G401 (cell line): ENCODE results near the gene RNF130. TPM values are rescaled to one million over a fixed set of nuclear protein-coding genes. Genes with fewer than 3 reads are reported as not detected.

ENCODE experiments used
- DNase-seq: peaks from one replicate; pipeline ENCODE4 v3.0.0-alpha.2; 2015; ENCODE audit warnings: low spot score
- in situ Hi-C: cut with HindIII; loops from 2 replicates; pipeline ENCODE4 v1.10.0; 2016; ENCODE audit warnings: low sequenced_read_pairs, mixed read lengths
- total RNA-seq: library from RNA; depleted of rRNA; stranded (reverse); fragments of >200 nt; shearing (Covaris generic); gene quantifications from 2 replicates; pipeline ENCODE4 v1.2.3, GENCODE V29; 2014

Gene RNF130
- total RNA-seq, 1 experiment from 2014 or later = 54.9 TPM

DNA sequence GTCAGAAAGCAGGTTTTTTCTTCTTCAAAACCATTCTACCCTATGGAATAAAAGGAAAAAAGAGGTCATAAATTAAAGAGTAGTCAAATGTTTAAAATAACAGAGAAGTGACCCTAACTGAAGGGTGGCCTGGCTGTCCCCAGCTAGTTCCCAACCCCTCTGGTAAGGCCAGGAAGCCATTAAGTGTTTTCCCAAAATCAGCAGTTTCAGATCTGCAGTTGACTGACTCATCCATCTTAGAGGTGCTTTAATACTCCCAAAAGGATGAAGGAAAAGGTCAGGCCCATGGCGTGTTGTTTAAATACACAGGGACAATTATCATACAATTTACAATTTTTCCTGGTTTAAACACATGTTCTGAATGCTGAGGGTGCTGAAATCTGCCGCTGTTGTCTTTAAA is 115.9 kb downstream of the RNF130 start:
- in situ Hi-C loops = no loop called here
- DNase-seq = no peak

DNA sequence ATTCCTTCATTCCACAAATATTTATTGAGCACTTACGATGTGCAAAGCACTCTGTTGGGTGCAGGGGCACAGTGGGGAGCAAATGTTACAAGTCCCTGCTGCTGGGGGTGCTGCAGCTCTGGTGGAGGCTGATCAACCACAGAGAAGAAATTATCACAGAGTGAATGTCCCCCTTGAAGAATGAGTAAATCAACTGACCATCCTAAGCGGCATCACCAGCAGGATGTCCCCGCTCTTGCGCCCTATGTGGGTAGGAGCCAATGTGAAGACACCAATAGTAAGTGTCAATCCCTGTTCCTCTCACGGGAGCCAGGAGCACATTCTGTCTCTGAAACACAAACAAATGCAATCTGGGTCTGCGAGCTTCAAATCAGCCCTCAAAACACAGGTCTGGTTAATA is 116.5 kb downstream of the RNF130 start:
- DNase-seq = no peak
- in situ Hi-C loops = no loop called here

GRCh38 chr5:179954434-179954833 is 117.1 kb downstream of the RNF130 start:
- no peak for DNase-seq
- in situ Hi-C loops = no loop called here

DNA sequence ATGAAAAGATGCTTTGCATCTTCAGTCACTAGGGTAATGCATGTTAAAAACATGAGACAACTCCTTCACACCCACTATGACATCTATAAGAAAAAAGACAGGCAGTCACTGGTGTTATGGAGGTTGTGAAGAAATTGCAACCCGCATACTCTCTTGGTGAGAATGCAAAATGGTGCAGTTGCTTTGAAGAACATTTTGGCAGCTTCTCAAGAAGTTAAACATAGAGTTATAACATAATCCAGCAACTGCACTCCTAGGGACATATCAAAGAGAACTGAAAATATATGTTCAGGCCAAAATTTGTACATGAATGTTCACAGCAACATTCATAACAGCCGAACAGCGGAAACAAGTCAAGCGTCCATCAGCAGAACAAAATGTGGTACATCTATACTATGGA is 117.6 kb downstream of the RNF130 start:
- no peak for DNase-seq
- in situ Hi-C loops = no loop called here

- DNase-seq = no peak
- in situ Hi-C loops = no loop called here
Observed at GRCh38 chr5:179936976-179937681, 134.4 kb downstream of the RNF130 start.

DNA sequence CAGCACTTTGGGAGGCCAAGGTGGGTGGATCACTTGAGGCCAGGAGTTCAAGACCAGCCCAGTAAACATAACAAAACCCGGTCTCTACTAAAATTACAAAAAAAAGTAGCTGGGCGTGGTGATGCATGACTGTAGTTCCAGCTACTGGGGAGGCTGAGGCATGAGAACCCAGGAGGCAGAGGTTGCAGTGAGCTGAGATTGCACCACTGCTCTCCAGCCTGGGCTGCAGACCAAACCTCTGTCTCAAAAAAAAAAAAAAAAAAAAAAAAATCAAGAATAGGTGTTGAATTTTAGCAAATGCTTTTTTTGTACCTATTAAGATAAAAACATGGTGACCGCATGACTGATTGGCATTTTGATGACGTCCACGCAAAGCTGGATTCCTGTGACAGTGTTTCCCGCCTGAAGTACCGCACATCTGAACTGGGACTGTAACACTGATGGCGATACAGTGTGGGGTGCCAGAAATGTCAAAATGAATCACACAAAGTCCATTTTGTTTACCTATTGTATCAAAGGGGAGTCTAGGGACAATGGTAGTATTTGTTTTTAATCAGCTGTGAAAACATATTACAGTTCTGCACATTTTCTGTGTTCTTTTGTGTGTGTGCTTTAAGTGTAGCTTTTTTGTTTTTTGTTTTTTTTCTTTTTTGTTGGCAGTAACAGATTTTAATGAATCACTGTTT is 140.6 kb downstream of the RNF130 start:
- in situ Hi-C loops = no loop called here
- DNase-seq = no peak

- no peak for DNase-seq
- in situ Hi-C loops = no loop called here
Observed at GRCh38 chr5:179927824-179928223, 143.7 kb downstream of the RNF130 start.

DNA sequence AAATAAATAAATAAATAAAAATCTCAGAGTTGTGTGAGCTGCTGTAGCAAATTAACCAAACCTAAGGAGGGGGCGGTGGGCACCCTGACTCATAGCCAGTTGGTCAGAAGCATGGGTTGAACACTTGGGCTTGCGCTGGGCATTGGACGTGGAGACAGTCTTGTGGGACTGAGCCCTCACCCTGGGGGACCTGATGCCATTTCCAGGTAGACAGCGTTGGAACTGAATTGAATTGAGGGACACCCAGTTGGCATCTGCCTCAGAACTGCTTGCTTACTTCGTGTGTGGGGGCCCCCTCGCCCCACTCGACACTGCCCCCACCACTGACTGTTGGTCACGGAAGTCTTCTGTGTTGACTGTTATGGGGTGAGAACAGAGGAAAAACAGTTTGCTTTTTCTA is 144.9 kb downstream of the RNF130 start:
- no peak for DNase-seq
- in situ Hi-C loops = no loop called here

- DNase-seq = no peak
- in situ Hi-C loops = no loop called here
Observed at GRCh38 chr5:179923436-179923835, 148.1 kb downstream of the RNF130 start.

DNA sequence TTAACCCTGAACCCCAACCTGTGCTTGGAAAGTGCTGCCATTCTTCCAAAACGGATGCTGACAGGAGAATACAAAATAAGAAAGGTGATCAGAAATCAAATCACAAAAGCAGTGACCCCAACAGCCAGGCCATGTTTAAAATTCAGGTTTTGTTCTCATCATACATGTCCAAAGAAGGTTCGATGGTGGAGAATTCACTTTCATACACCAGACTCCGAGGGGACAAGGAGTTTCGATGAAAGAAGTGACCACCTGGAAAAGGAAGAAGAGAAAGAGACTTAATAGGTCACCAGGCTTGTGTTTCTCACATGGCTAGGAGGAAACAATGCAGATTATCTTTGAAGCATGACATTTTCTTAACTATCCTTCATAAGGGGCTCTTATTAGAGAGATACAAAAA is 151.4 kb downstream of the RNF130 start:
- no peak for DNase-seq
- in situ Hi-C loops = no loop called here

- DNase-seq = no peak
- in situ Hi-C loops = no loop called here
Observed at GRCh38 chr5:179919487-179920060, 152.0 kb downstream of the RNF130 start.

DNA sequence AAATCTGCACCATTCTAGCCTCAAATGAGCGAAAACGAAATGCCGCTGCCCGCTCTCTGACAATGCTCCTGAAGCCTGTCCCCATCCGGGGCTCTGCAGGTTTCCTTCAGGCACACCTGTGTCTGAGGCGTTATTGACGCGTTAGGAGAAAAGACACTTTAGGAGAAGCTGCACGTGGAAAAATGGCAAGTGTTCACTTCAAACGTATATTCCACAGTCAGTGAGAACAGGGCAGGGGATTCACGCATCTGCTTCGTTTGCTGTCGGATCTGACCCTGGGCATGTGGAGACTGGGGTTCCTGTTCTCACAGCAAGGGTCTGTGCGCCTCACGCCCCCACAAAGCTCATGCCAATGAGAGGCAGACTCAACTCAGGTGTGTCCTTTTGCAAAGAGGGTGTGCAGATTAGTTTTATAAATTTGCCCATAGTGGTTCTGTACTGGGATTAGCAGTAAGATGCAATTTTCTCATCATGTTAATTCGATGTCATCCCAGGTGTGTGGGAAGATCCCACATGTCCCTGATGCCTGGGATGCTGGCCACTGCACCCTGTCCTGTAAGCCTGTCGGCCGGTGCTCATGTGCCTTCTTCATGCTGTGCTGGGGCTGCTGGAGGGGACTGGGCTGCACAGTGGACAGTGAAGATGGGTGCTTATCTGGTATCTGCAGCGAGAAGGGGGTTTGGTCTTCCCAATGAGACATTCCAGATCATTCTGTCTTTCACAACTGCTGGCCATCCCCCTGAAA is 152.6 kb downstream of the RNF130 start:
- in situ Hi-C loops = no loop called here
- no peak for DNase-seq

DNA sequence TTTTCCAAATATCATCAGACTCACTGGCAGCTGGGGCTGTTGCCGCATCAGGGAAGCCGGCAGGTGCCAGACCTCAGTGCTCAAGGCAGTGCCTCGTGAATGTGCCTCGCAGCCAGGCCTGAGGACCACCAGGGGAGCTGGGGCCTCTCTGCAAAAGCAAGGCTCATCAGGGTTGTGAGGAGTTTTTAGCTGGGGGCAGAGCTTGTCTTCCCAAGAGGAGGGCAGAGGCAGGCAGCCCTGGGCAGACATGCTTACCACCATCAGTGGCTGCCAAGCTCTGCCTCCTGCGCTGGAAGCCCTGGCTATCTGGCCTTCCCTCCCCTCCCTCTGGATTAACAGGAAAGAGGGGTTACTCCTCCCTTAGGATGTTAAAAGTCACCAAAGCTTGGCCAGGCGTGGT is 155.0 kb downstream of the RNF130 start:
- in situ Hi-C loops = no loop called here

GRCh38 chr5:179915406-179915935 is 156.1 kb downstream of the RNF130 start:
- in situ Hi-C loops = no loop called here
- no peak for DNase-seq

More for the DNA sequence above, 155.0 kb downstream of the RNF130 start:
- no peak for DNase-seq

DNA sequence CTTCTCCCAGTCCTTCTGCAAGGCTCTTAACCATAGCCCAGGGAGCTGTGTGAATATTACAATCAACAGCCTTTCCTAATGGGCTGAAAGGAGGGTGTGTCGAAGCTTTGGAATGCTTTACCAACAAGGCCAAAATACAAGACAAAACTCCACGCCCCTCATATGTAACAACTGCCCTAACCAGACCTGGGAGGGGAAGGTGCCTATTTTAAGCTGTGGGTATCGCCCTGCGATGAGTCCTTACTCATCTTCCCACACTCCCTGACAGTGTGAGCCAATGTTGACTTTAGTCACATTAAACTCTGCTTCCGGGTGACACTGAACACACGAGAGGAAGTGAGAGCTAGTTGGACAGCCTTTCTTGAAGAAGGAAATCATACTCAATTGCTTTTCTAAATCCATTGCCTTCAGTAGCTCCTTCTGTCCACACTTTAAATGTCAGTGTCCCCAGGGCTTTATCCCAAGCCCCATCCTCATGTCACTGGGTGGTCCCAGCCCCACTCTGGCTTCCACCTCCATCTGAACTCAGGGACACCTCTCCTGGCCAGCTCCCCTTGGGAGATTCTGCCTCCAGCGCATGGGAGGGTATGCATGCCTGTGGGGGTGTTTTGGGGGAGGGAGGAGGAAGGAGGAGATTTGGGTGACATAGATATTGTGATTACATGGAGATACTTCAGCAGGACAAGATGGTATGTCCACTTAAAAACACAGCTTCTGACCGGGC is 157.4 kb downstream of the RNF130 start:
- in situ Hi-C loops = no loop called here
- no peak for DNase-seq

DNA sequence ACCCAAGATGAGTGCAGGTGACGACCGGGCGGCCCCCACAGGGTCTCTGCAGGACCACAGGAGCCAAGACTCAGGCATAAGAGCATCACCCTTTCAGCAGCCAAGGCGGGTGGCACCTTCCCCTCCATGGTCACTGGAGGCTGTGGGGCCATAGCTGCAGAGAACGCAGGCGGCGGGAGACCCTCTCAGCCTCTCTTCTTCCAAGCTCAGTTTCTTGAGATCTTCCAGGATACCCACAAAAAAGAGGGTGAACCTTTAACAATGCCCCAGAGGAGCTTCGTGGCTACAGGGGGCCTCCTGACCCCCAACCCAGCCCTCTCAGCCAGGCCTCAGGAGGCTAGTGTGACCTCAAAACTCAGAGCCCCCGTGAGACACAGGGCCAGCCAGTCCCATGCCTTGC is 158.1 kb downstream of the RNF130 start:
- DNase-seq = no peak
- in situ Hi-C loops = no loop called here

- DNase-seq = peak; percentile 68
- in situ Hi-C loops = no loop called here
Observed at GRCh38 chr5:179912951-179913350, 158.6 kb downstream of the RNF130 start.

GRCh38 chr5:179912386-179912785 is 159.2 kb downstream of the RNF130 start:
- DNase-seq = peak; percentile 81
- in situ Hi-C loops = no loop called here

DNA sequence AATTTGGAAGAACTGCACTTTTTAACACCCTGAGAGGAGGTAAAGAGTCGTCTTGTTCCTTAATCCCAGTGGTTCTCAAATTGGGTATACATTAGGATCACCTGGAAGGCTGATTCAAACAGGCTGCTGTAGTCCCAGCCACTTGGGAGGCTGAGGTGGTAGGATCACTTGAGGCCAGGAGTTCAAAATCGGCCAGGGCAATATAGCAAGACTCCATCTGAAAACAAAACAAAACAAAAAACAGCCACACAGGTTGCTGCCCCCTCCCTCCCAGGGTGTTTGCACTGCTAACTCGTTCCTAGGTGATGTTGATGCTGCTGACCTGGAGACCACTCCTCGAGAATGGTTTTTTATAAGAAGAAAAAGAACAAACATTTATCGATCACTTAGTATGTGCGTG is 162.3 kb downstream of the RNF130 start:
- DNase-seq = no peak
- in situ Hi-C loops = no loop called here
